Breast epithelium (tissue), 4 donors: ENCODE measurements around the gene NME4. TPM values are rescaled to one million over a fixed set of nuclear protein-coding genes. Genes with fewer than 3 reads are reported as not detected.

ENCODE experiments used
- DNase-seq, 2 donors: peaks; one replicate each; pipeline ENCODE4 v3.0.0-alpha.2; 2019; ENCODE audit warnings: low spot score in 2 of 2
- H3K27ac ChIP-seq, 2 donors: fragments of 200-600 bp; sonication (generic) in 1 of 2; one replicate each; pipeline ENCODE4 v1.5.1; 2016 to 2019; ENCODE audit warnings: mild to moderate bottlenecking in 1 of 2
- H3K27me3 ChIP-seq, 2 donors: fragments of 200-600 bp; sonication (generic) in 1 of 2; one replicate each; pipeline versions ENCODE4 v1.5.1 to v1.6.0; 2017 to 2019; ENCODE audit warnings: control low read depth in 1 of 2, mild to moderate bottlenecking in 1 of 2
- H3K36me3 ChIP-seq: fragments of 200-600 bp; one replicate; pipeline ENCODE4 v1.5.1; 2019
- H3K4me1 ChIP-seq, 2 donors: fragments of 200-600 bp; sonication (generic); one replicate each; pipeline ENCODE4 v1.5.1; 2016 to 2019; ENCODE audit warnings: control low read depth in 1 of 2
- H3K4me3 ChIP-seq, 3 donors: fragments of 200-600 bp; sonication (generic); 1 replicate in 2 of 3; 2 replicates in 1 of 3; pipeline ENCODE4 v1.5.1; 2016 to 2019; ENCODE audit warnings: mild to moderate bottlenecking in 3 of 3, moderate library complexity in 2 of 3
- H3K9me3 ChIP-seq, 2 donors: fragments of 200-600 bp; sonication (generic) in 1 of 2; one replicate each; pipeline ENCODE4 v1.5.1; 2016 to 2019; ENCODE audit warnings: control low read depth in 1 of 2
- POLR2A ChIP-seq: fragments of 450-650 bp; IDR thresholded peaks from one replicate; pipeline ENCODE4 v1.6.1; 2016; ENCODE audit warnings: antibody characterized with exemption, mild to moderate bottlenecking, moderate library complexity
- POLR2AphosphoS5 ChIP-seq, 3 donors: sonication (generic); formaldehyde crosslinking; IDR thresholded peaks; one replicate each; pipeline ENCODE4 v1.6.1; 2017; ENCODE audit warnings: antibody characterized with exemption in 3 of 3
- intact Hi-C: fragments of 100-400 bp; cut with DNase I; formaldehyde crosslinking; loops from one replicate; pipeline ENCODE4 v1.15.1; 2023; ENCODE audit warnings: low total_unique reads
- total RNA-seq, 3 donors: library from RNA; depleted of rRNA; stranded (reverse); fragments of >200 nt; gene quantifications; one replicate each; pipeline ENCODE4 v1.1.0, GENCODE V29; 2016
- TF ChIP-seq, protein P1 (sequence below), 3 donors: fragments of 450-650 bp; IDR thresholded peaks; one replicate each; pipeline ENCODE4 v1.5.1; 2016 to 2017; ENCODE audit warnings: antibody characterized with exemption in 3 of 3, mild to moderate bottlenecking in 3 of 3, moderate library complexity in 3 of 3

Gene NME4
- total RNA-seq, 3 donors from 2014 or later, result 46.5 to 118 (median 78.0) TPM

GRCh38 chr16:352547-353403, 44.2 kb upstream of the NME4 start, which contains the start of gene AXIN1:
Gene AXIN1, minus strand, starts transcription at chr16:352723. Its CDS starts 5,698 bp downstream, at chr16:347025.
- Histone ChIP-seq H3K27ac (peak within 1 kb of the TSS; percentile 42 to 79), H3K27me3 (no peaks in the 10 kb centered on the region), H3K4me3 (peak within 1 kb of the TSS; percentile 70 to 96 (median 77)), H3K9me3 (no peaks in the 10 kb centered on the region), H3K4me1 (peaks cover 0 to 5% of the 10 kb centered on the region in 2 donors), H3K36me3 (no peaks in the 10 kb centered on the region)
- peak; percentile 100 for DNase-seq
- TF ChIP-seq POLR2A (no peak), POLR2AphosphoS5 (IDR thresholded peaks at IDR 0.05) (no peak)
- TF ChIP-seq, protein P1, sequence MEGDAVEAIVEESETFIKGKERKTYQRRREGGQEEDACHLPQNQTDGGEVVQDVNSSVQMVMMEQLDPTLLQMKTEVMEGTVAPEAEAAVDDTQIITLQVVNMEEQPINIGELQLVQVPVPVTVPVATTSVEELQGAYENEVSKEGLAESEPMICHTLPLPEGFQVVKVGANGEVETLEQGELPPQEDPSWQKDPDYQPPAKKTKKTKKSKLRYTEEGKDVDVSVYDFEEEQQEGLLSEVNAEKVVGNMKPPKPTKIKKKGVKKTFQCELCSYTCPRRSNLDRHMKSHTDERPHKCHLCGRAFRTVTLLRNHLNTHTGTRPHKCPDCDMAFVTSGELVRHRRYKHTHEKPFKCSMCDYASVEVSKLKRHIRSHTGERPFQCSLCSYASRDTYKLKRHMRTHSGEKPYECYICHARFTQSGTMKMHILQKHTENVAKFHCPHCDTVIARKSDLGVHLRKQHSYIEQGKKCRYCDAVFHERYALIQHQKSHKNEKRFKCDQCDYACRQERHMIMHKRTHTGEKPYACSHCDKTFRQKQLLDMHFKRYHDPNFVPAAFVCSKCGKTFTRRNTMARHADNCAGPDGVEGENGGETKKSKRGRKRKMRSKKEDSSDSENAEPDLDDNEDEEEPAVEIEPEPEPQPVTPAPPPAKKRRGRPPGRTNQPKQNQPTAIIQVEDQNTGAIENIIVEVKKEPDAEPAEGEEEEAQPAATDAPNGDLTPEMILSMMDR (IDR thresholded peaks at IDR 0.05), result peak in 1 of 3 donors; percentile 40
- intact Hi-C loops, result loop anchor here (2.0 to 10.0 kb wide), 2 partner anchors 72 to 118 kb away; partner anchors contain the start of genes FAM234A and RAB11FIP3

DNA sequence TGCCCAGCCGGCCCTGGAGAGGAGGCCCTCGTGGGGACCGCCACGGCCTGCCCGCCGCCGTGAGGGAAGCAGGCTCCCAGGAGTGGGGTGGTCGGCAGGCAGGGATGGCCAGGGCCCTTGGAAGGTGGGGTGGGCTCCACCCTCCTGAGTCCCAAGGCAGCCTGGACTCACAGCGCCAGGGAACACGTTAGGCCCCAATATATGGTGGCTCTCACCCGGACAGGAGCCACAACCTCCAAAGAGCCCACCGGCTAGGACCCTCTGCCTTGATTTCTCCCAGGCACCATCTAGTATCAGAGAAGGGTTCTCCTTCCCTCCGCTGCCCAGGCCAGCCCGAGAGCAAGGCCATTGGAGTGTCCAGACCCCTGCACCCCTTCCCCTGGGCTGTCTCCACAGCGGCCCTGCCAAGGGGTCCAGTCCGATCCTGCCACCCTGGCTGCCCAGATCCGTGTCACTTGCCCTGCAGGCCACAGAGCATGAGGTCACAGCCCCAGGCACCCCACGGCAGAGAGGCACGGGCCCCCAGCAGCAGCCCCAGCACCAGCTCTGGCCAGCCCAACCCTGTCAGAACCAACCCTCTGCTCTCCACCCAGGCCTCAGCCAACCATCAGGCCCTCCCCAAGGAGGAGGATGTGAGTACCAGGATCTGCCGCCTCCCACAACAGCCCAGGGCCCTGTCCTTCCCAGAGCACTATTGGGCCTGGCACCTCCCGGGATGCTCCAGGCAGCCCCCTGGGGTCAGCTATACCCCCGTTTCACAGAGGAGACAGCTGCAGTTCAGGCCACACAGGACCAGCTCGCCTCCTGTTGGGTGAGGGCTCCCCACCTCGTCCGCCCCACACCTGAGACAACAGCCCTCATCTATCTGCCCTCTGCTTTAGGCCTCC, 43.4 kb upstream of the NME4 start:
- Histone ChIP-seq H3K36me3 (no peaks in the 10 kb centered on the region), H3K27me3 (no peaks in the 10 kb centered on the region), H3K9me3 (no peaks in the 10 kb centered on the region), H3K27ac (peak overlapping the region; percentile 41 to 79), H3K4me3 (peak overlapping the region; percentile 70 to 96 (median 77)), H3K4me1 (peaks cover 0 to 5% of the 10 kb centered on the region in 2 donors)
- intact Hi-C loops, result loop anchor here (2.0 to 10.0 kb wide), 2 partner anchors 71 to 119 kb away; partner anchors contain the start of genes FAM234A and RAB11FIP3
- TF ChIP-seq POLR2A (no peak), POLR2AphosphoS5 (IDR thresholded peaks at IDR 0.05) (no peak)
- TF ChIP-seq, protein P1 (IDR thresholded peaks at IDR 0.05), result no peak
- DNase-seq, result peak in 1 of 2 donors; percentile 35

DNA sequence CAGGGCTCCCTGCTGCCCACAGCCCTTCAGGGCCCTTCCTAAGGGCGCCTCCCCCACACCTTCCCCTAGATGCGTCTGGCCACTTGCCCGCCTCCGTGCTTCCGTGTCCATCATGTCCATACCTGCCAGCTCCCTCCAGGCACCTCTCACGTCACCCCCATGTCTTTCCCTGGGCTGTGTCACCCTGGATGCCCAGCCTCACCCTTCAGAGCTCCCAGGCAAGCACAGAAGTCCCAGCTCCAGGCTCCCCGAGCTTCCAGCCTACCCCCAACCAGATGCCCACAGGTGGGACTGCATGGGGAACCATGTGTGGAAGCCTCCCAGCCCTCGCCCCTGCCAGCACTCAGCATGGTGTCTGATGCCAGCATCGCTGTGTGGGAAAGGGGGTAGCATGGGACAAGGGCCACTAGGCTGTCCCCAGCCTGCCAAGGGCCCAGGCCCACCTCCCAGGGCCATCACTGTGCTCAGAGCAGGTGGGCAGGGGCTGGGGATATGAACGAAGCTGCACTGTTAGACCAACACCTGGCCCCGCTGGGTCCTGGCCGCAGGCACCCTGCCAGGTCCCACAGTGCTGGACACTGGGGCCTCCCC, 42.6 kb upstream of the NME4 start:
- Histone ChIP-seq H3K36me3 (no peaks in the 10 kb centered on the region), H3K27me3 (no peaks in the 10 kb centered on the region), H3K4me3 (no peak overlapping the region), H3K4me1 (peaks cover 0 to 5% of the 10 kb centered on the region in 2 donors), H3K9me3 (no peaks in the 10 kb centered on the region), H3K27ac (no peak overlapping the region)
- DNase-seq, result no peak
- TF ChIP-seq POLR2AphosphoS5 (IDR thresholded peaks at IDR 0.05), result no peak
- TF ChIP-seq, protein P1 (IDR thresholded peaks at IDR 0.05), result no peak
- no peak for TF ChIP-seq POLR2A
- intact Hi-C loops, result loop anchor here (10.0 kb wide), 1 partner anchor 120 kb away; the partner anchor contains the start of gene FAM234A

- H3K27ac ChIP-seq, result no peak overlapping the region
- no peaks in the 10 kb centered on the region for H3K9me3 ChIP-seq
- intact Hi-C loops, result loop anchor here (10.0 kb wide), 1 partner anchor 120 kb away; the partner anchor contains the start of gene FAM234A
- no peak for DNase-seq
- TF ChIP-seq POLR2AphosphoS5 (IDR thresholded peaks at IDR 0.05) (no peak), POLR2A (no peak)
- TF ChIP-seq, protein P1 (IDR thresholded peaks at IDR 0.05), result no peak
- H3K4me1 ChIP-seq, result peaks cover 0 to 5% of the 10 kb centered on the region in 2 donors
- H3K36me3 ChIP-seq, result no peaks in the 10 kb centered on the region
- H3K4me3 ChIP-seq, result no peak overlapping the region
- H3K27me3 ChIP-seq, result no peaks in the 10 kb centered on the region
These were observed 42.0 kb upstream of the NME4 start for GRCh38 chr16:354971-355461.
